ENCODE data around the gene LCN1.
"Not testable (repeated sequence)": the region's sequence is repeated elsewhere in the genome, so short reads cannot be mapped to it uniquely, and the experiment has no call there.

Gene LCN1

DNA sequence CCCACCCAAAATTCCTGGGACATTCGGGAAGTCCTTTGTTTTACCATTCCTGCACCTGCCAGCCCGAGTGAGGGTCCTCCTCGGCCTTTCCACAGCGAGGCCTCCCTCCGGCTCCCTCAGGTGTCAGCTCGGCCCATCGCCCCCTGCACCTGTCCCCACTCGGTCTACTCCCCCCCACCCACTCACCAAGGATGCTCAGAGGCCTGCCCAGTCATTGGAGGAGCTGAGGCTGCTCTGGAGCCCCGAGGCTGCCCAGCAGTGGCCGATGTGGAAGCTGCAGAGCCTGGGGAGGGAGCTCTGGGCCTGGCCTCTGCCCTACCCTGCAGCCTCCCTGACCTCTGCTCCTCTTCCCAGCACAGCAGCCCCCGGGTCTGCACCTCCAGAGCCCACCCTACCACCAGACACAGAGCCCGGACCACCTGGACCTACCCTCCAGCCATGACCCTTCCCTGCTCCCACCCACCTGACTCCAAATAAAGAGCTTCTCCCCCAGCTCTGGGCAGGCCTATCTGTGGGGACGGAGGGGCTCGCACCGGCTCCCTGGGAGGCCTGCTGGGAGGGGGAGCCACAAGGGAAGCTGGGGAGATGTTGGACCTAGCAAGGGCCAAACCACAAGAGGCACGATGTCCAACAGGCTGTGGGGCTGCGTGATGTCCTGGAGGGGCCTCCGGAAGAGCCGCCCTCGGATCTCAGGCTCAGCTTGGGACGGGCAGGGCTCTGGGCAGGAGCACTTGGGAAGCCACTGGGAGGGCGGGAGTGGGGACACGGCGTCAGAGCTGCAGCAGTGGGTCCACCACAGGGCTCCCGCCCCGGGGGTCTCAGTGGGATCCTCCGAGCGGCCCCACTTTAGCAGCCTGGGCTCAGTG lies 28.5 kb downstream of the LCN1 start:
- DNase-seq: not testable (repeated sequence)

- no peak for DNase-seq
Observed at GRCh38 chr9:135550344-135550918, 29.2 kb downstream of the LCN1 start.

DNA sequence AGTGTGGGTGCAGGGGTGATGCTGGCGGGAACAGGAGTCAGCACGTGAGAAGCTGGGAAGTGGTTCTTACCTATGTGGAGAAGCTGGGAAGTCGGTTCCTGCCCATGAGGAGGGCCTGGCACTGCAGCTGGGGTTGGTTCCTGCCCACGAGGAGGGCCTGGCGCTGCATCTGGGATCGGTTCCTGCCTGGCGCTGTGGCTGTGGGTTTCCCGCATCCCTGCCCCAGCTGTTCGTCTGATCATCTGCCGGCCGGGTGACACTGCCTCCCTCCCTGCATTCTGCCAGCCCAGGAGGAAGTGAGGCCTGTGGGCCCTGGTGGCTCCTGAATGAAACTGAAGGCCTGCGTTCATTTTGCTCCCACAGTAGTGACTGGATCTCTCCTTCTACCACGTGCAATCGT lies 29.8 kb downstream of the LCN1 start:
- DNase-seq: no peak

GRCh38 chr9:135551456-135551855 lies 30.2 kb downstream of the LCN1 start:
- no peak for DNase-seq

DNA sequence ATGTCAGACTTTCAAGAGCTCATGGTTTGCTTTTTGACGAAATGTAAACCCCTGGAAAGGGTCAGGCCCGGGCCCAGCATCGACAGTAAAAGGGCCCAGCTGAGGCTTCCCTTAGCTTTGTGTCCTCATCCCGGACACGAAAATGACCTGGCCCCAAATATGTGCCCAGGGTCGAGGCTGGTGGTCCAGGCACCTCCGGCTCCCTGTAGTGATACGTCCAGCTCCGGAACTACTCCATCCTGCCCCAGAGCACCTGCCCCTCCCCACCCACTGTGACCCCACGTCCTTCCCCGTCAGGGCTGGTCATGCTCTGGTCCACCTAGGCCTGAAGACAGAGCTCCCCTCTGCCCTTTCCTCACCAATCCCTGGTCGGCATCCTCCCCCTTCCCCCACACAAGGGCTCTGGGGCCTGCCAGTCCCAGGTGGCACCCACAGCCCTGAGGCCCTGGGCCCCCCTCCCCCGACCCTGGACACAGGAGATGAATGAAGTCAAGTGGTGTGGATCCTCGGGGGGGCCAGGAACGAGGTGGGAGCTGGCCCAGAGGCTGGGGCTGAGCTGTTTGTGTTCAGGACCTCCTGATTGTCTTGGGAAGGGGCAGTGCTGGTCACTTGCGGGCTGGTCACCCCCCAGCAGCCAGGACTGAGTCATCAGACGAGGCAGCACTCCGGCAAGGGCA lies 30.9 kb downstream of the LCN1 start:
- DNase-seq: no peak

DNA sequence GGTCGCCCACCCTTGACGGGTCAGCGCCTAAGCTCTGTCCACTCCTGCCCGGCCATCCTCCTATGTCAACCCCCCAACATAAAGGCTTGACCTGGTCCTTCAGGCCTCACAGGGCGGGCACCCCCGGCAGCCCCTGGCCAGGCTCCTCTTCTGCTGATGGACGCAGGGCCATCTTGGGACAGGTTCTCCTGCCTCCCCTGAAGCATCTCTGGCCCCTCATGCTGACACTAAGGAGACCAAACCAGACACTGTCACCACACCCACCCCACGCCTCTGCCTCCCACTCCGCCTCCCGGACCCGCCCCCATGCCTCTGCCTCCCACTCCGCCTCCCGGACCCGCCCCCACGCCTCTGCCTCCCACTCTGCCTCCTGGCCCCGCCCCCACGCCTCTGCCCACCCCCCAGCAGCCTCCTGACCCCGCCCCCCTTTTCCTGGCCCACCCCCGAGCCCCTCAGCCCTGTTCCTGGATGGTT lies 31.5 kb downstream of the LCN1 start:
- DNase-seq: no peak

GRCh38 chr9:135554718-135555117 lies 33.5 kb downstream of the LCN1 start:
- no peak for DNase-seq

GRCh38 chr9:135555203-135555602 lies 34.0 kb downstream of the LCN1 start:
- DNase-seq: no peak

DNA sequence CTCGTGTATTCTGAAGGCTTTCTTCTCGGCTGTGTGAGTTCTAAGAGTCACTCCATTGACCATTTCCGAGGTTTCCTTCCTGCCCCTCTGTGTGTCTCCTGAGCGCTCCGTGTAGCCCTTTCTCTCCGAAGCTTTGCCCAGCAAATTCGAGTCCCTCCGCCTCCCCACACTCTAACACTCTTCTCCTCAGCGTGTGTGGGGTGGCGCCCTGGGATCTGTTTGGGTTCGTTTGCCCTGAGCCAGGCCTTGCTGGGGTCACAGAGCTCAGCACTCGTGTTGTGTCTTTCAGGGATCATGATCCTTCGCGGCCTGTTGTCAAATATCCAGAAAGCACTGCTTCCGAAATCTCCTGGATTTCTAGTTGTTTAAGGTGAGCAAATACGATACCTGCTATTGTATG lies 34.7 kb downstream of the LCN1 start:
- DNase-seq: no peak

DNA sequence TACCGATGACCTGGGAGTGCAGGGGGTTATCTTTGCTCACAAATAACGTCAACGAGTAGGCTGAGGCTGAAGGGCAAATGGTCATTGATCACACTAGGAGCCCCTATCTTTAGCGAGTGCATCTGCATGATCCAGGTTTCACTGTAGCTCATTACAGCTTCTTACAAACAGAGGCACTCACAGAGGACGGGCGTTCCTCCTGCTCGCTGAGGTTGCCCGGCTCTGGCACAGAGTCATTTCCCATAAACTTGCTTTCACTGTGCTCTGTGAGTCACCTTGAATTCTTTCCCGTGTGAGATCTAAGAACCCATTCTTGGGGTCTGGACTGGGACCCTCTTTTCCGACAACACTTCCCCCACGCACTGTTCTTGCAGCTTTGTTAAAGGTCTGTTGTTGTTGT lies 38.4 kb downstream of the LCN1 start:
- DNase-seq: no peak

DNA sequence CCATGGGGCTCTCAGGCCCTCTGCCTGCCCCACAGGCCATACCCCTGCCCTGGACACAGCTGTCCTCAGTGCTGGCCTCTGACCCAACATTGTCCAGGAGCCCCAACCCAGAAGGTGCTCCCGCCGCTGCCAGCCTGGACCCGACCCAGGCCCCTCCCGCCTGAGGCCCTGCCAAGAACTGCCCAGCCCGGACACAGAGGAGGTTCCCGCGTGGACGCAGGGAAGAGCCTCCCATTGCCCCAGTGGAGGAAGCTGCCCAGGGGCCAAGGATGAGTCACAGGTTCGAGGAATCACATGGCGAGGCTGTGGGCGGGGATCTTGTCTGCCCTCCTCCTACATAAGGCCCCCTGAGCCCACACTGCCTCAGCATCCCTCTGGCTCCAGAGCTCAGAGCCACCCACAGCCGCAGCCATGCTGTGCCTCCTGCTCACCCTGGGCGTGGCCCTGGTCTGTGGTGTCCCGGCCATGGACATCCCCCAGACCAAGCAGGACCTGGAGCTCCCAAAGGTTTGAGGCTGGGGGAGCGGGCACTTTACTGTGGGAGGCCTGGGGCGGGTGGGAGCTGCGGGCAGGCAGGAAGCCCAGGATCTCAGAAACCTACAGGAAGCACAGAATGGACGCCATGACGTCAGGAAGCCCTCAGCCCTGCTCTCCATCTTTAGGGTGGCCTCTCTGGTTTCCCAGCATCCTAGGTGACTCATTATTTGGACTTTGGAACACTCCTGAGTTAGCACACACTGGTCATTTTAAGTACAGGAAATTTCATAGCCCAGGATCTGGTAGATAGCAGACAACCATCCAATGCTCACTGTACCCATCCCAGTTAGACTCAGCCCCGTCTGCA lies 40.4 kb downstream of the LCN1 start, which contains the start of gene PAEP:
PAEP (plus strand) TSS at position 366 of the 844 bp plus-strand sequence.
- no peak for DNase-seq

DNA sequence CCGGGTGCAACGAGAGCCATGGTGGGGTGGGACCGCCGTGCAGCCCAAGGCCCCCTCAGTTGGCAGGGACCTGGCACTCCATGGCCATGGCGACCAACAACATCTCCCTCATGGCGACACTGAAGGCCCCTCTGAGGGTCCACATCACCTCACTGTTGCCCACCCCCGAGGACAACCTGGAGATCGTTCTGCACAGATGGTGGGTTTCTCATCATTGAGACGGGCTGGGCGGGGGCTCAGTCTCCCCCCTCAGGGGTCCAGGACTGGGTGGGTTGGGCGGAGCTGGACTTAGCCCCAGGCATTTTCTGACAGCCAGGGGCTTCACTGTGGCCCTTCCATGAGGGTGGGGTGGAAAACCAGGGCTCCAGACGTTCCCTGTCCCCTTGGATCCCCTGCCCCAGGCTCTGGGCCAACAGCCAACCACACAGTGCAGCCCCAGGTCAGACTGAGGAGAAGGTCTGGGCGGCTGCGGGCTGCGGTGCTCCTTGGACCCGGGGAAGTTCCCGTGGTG lies 41.0 kb downstream of the LCN1 start:
- DNase-seq: no peak

DNA sequence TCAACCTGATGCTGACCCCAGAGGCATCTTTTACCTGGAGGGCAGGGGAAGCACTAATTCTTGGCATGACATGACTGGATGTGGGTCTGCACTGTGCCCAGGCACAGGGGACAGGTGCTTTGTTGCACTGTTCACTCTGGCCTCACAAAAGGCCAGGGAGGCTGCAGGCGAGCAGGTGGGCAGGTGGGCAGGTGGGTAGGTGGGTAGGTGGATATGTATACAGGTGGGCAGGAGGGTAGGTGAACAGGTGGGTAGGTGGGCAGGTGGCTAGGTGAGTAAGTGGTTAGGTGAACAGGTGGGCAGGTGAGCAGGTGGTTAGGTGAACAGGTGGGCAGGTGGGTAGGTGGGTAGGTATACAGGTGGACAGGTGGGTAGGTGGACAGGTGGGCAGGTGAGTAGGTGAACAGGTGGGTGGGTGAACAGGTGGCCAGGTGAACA lies 41.8 kb downstream of the LCN1 start:
- DNase-seq: no peak

DNA sequence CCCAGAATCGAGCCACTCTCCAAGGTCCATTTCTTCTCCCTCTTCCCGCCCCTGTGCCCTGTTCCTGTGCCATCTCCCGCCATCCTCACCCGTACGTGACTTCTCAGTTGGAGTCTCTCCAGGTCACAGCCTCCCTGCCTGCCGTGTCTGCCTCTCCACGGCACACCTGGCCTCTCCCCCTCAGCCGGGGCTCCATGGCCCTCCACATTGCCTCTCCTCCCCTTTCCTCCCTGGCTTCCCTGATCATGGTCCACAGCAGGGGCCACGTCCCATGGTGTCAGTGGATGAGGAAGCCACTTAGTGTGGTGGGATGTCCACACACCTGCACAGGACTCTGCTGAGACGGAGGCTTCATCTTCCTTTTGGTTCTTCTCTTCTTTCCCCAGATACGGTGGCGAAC lies 42.6 kb downstream of the LCN1 start:
- DNase-seq: no peak

DNA sequence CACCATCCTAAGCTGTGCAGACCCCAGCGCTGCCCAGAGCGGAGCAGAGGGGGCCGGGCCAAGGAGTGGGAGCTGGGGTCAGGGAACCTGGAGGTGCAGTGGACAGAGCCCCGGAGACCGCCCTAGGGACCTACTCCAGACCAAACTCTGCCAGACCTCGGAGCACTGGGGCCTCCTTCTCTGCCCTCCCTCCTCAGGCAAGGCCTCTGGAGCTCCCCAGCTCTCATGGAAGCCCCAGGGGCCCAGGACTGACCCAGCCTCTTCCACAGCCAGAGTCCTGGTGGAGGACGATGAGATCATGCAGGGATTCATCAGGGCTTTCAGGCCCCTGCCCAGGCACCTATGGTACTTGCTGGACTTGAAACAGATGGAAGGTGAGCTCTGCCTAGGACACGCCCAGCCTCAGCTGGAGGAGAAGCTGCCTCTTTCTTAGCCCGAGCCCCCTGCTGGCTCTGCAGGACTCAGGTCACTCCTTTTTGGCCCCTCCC lies 43.9 kb downstream of the LCN1 start:
- DNase-seq: no peak

GRCh38 chr9:135565636-135566035 lies 44.4 kb downstream of the LCN1 start:
- no peak for DNase-seq

- DNase-seq: no peak
Observed at GRCh38 chr9:135566552-135566951, 45.3 kb downstream of the LCN1 start.

- no peak for DNase-seq
Observed at GRCh38 chr9:135567311-135567710, 46.1 kb downstream of the LCN1 start.

DNA sequence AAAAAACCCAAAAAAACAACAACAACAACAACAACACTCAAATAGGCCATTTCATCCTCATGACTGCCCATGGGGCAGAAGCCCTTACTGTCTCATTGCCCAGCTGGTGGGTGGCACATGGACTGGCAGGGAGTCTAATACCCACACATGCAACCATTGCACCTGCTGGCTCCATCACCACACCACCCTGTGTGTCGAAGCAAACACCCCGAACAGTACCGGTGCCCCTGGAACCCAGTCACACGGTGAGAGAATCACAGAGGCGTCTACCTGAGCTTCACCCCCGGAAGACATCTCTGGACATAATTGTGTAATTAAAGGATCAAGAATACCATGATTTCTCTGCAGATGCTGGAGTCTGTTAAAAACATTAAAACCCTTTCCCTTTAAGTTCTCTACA lies 46.8 kb downstream of the LCN1 start:
- DNase-seq: no peak

DNA sequence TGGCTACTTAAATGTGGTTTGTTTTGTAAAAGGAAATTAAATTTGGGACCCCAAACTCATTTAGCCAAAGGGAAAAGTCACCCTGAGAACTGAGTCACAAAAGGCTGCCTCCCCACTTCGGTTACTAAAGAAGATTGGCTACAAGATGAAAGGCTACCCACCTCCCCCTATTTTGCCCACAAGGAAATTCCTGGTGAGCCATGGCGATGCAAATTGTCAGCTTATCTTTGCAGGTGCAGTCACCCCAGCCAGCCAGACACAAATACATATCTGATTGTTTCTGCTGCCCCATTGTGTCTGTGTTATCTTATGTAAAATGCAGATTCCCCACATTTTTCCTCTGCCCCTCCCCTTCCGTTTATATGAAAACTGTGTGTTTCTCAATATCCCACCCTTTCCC lies 49.2 kb downstream of the LCN1 start:
- DNase-seq: no peak

DNA sequence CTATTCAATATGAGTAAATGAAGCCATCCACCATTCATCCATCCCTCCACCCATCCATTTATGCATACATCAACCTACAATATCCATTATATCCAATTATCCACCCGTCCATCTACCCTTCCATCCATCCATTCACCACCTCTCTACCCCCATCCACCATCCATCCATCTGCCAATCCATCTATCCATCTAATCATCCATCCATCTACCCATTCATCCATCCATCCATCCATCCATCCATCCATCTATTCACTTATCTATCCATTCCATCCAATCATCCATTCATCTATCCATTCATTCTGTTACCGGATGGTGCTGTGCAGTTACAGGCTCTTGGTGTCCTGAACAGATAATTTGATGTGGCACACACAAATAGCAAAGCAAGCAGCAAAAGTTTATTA lies 51.0 kb downstream of the LCN1 start:
- DNase-seq: no peak

GRCh38 chr9:135573124-135573523 lies 51.9 kb downstream of the LCN1 start:
- DNase-seq: no peak

GRCh38 chr9:135574331-135574730 lies 53.1 kb downstream of the LCN1 start:
- no peak for DNase-seq

All from NCI-H2081 treated with DMSO at 0.1 percent for 48 hours (cell line).